Measurements from ENCODE around the gene MYMX. TPM values are rescaled to one million over a fixed set of nuclear protein-coding genes. Genes with fewer than 3 reads are reported as not detected.

The MYMX gene
- total RNA-seq, 6 experiments from 2014 or later = not detected

- TF ChIP-seq CTCF (IDR thresholded peaks at IDR 0.05) = no peak
- no peak for TF ChIP-seq POLR2A (IDR thresholded peaks at IDR 0.05)
- no peak for DNase-seq
- WGBS (ENCODE audit: insufficient coverage, low coverage, low lambda C conversion rate, missing lambda C conversion rate) = 70% methylated on average over 4 of the region's 4 CpGs
- intact Hi-C loops (cut with DNase I) = no loop called here
- no peak for ATAC-seq
- peak overlapping the region; percentile 75 to 84 (median 78) for H3K27ac ChIP-seq
- H3K9me3 ChIP-seq = no peaks in the 10 kb centered on the region
- no peaks in the 10 kb centered on the region for H3K27me3 ChIP-seq
- peaks cover 6 to 81% (median 42%) of the 10 kb centered on the region in 4 donors for H3K4me1 ChIP-seq
- H3K36me3 ChIP-seq = no peaks in the 10 kb centered on the region
- H3K4me3 ChIP-seq = no peak overlapping the region
These were observed 4.2 kb downstream of the MYMX start for GRCh38 chr6:44220913-44221290.

- TF ChIP-seq POLR2A (IDR thresholded peaks at IDR 0.05) (no peak), CTCF (IDR thresholded peaks at IDR 0.05) (peak; percentile 76 to 90 (median 86))
- Histone ChIP-seq H3K4me1 (peaks cover 6 to 85% (median 44%) of the 10 kb centered on the region in 4 donors), H3K27me3 (no peaks in the 10 kb centered on the region), H3K36me3 (no peaks in the 10 kb centered on the region), H3K27ac (peak overlapping the region; percentile 75 to 84 (median 78)), H3K9me3 (no peaks in the 10 kb centered on the region), H3K4me3 (no peak overlapping the region)
- intact Hi-C loops (cut with DNase I) = no loop called here
- DNase-seq (peak; percentile 96 to 98 (median 97)), ATAC-seq (peak; percentile 51 to 70 (median 61))
- 0% methylated on average over 4 of the region's 4 CpGs for WGBS (ENCODE audit: insufficient coverage, low coverage, low lambda C conversion rate, missing lambda C conversion rate)
These were observed 4.7 kb downstream of the MYMX start for GRCh38 chr6:44221291-44221960.

GRCh38 chr6:44221961-44222335, 5.2 kb downstream of the MYMX start:
- Histone ChIP-seq H3K27me3 (no peaks in the 10 kb centered on the region), H3K9me3 (no peaks in the 10 kb centered on the region), H3K27ac (peak overlapping the region; percentile 75 to 84 (median 78)), H3K4me1 (peaks cover 6 to 85% (median 44%) of the 10 kb centered on the region in 4 donors), H3K4me3 (no peak overlapping the region), H3K36me3 (no peaks in the 10 kb centered on the region)
- no peak for ATAC-seq
- DNase-seq = no peak
- intact Hi-C loops (cut with DNase I) = no loop called here
- 20% methylated on average over 2 of the region's 2 CpGs for WGBS (ENCODE audit: insufficient coverage, low coverage, low lambda C conversion rate, missing lambda C conversion rate)
- TF ChIP-seq CTCF (IDR thresholded peaks at IDR 0.05) = no peak

GRCh38 chr6:44222486-44223318, 6.0 kb downstream of the MYMX start:
- H3K36me3 ChIP-seq = no peaks in the 10 kb centered on the region
- peak overlapping the region; percentile 75 to 80 (median 78) for H3K27ac ChIP-seq
- H3K27me3 ChIP-seq = no peaks in the 10 kb centered on the region
- intact Hi-C loops (cut with DNase I) = no loop called here
- DNase-seq (no peak), ATAC-seq (no peak)
- peak overlapping the region; percentile 70 to 80 (median 70) for H3K4me3 ChIP-seq
- H3K9me3 ChIP-seq = no peaks in the 10 kb centered on the region
- no peak for TF ChIP-seq POLR2A (IDR thresholded peaks at IDR 0.05)
- no peak for TF ChIP-seq CTCF (IDR thresholded peaks at IDR 0.05)
- WGBS (ENCODE audit: insufficient coverage, low coverage, low lambda C conversion rate, missing lambda C conversion rate) = 30% methylated on average over 20 of the region's 26 CpGs
- peaks cover 6 to 85% (median 39%) of the 10 kb centered on the region in 4 donors for H3K4me1 ChIP-seq

Data from right lobe of liver (tissue), 6 donors.